ENCODE results near the gene DLG2. TPM values are rescaled to one million over a fixed set of nuclear protein-coding genes. Genes with fewer than 3 reads are reported as not detected.

The DLG2 gene
- total and polyA plus RNA-seq, 2 of the 4 experiments (the other 2 are of a cell fraction) = 0.31 to 0.36 TPM

GRCh38 chr11:83694191-83694910, 1932.8 kb downstream of the DLG2 start:
- intact Hi-C loops (cut with micrococcal nuclease) = no loop called here
- CTCF ChIA-PET = no interaction called here
- no peak overlapping the region for H3K56ac ChIP-seq (ENCODE audit: extremely low read depth, insufficient read depth, low read length)
- no peak overlapping the region for H3K18ac ChIP-seq (ENCODE audit: low read depth, low read length)
- no peak overlapping the region for H3K9ac ChIP-seq (ENCODE audit: low read depth, low read length)
- no peak overlapping the region for H3K23ac ChIP-seq (ENCODE audit: low read depth, low read length)
- no peak overlapping the region for H3K27ac ChIP-seq (ENCODE audit: insufficient read depth, low read length)
- no peak overlapping the region for H3K4me2 ChIP-seq (ENCODE audit: low read depth, low read length)
- no peak overlapping the region for H3K4me3 ChIP-seq (ENCODE audit: insufficient read depth, low read depth, low read length)
- in situ Hi-C loops (cut with MboI; ENCODE audit: low sequenced_read_pairs) = no loop called here
- H3K4me1 ChIP-seq (ENCODE audit: control insufficient read depth, insufficient read depth, low read length) = no peaks in the 10 kb centered on the region
- H2AFZ ChIP-seq (replicated peaks; ENCODE audit: low read length, poor library complexity) = no peak overlapping the region
- DNase-seq (no peak), ATAC-seq (ENCODE audit: low read depth) (no peak)
- TF ChIP-seq MAFK (IDR thresholded peaks at IDR 0.05; ENCODE audit: low read depth, low read length) (no peak), CEBPB (IDR thresholded peaks at IDR 0.05; ENCODE audit: low read depth, low read length) (no peak), MXI1 (IDR thresholded peaks at IDR 0.05; ENCODE audit: borderline replicate concordance, low read depth, low read length) (no peak), CTCF (conservative IDR thresholded peaks at IDR 0.05; ENCODE audit: low read depth, low read length) (no peak), RFX5 (IDR thresholded peaks at IDR 0.05; ENCODE audit: low read depth, low read length) (no peak), NFE2L2 (IDR thresholded peaks at IDR 0.05; ENCODE audit: low read depth, low read length) (no peak), SMC3 (IDR thresholded peaks at IDR 0.05; ENCODE audit: low read depth, low read length) (no peak), POLR2A (IDR thresholded peaks at IDR 0.05; ENCODE audit: low read depth, low read length) (no peak), ELK1 (IDR thresholded peaks at IDR 0.05; ENCODE audit: borderline replicate concordance, low read depth, low read length) (no peak), CHD1 (IDR thresholded peaks at IDR 0.05; ENCODE audit: low read depth, low read length) (no peak)
- no peaks in the 10 kb centered on the region for H4K20me1 ChIP-seq (ENCODE audit: insufficient read depth, low read length)
- dilution Hi-C loops (cut with HindIII; ENCODE audit: low sequenced_read_pairs, unreplicated experiment) = no loop called here
- no peak overlapping the region for H4K5ac ChIP-seq (ENCODE audit: low read depth, low read length)
- H2BK5ac ChIP-seq (ENCODE audit: low read depth, low read length, poor library complexity, severe bottlenecking) = no peak overlapping the region
- H3K27me3 ChIP-seq (ENCODE audit: control insufficient read depth, insufficient read depth, low read length) = peaks cover 5% of the 10 kb centered on the region
- no peaks in the 10 kb centered on the region for H3K79me1 ChIP-seq (ENCODE audit: low read depth in 1 of 2, low read length in 2 of 2)
- no peaks in the 10 kb centered on the region for H3K36me3 ChIP-seq (ENCODE audit: control insufficient read depth, insufficient read depth, low read length)
- H2BK20ac ChIP-seq (ENCODE audit: low read depth, low read length) = no peak overlapping the region
- H4K8ac ChIP-seq (ENCODE audit: low read depth in 2 of 2, low read length in 2 of 2) = no peak overlapping the region
- H2BK15ac ChIP-seq (ENCODE audit: low read depth, low read length) = no peak overlapping the region
- H3K14ac ChIP-seq (replicated peaks; ENCODE audit: low read depth, low read length) = no peak overlapping the region
- BruUV-seq (replicated peaks) = no TSS peak
- H2BK120ac ChIP-seq (ENCODE audit: low read depth, low read length) = no peak overlapping the region
- POLR2A ChIA-PET (ENCODE audit: unreplicated experiment) = interaction anchor here (0.6 kb wide), 1 partner anchor 10 kb away, joined by 9 read pairs; no protein-coding TSS in a partner anchor
- H2AK5ac ChIP-seq (ENCODE audit: low read depth, low read length) = no peak overlapping the region
- H3K9me3 ChIP-seq (ENCODE audit: control insufficient read depth, insufficient read depth, low read length) = no peaks in the 10 kb centered on the region
- H2AK9ac ChIP-seq (replicated peaks; ENCODE audit: low read depth, low read length, poor library complexity) = no peak overlapping the region
- no peak overlapping the region for H4K91ac ChIP-seq (ENCODE audit: insufficient read depth, low read depth, low read length)
- H3K4ac ChIP-seq (ENCODE audit: low read depth, low read length) = no peak overlapping the region
- WGBS, 2 experiments (ENCODE audit: extremely low coverage in 2 of 2, insufficient read length in 1 of 2) = no CpG with 5 or more reads among the region's 10 CpGs
- H3K9me1 ChIP-seq (ENCODE audit: insufficient read depth, low read length) = no peaks in the 10 kb centered on the region

All from IMR-90 (cell line).